Frontal cortex (tissue), 4 donors: ENCODE measurements around the gene CFAP70. TPM values are rescaled to one million over a fixed set of nuclear protein-coding genes. Genes with fewer than 3 reads are reported as not detected.
A peak's percentile ranks its signal among the peaks of the same experiment; 100 is the strongest.
"Not testable (repeated sequence)": the region's sequence is repeated elsewhere in the genome, so short reads cannot be mapped to it uniquely, and the experiment has no call there.

ENCODE experiments used
- DNase-seq, 2 donors: peaks; one replicate each; pipeline ENCODE4 v3.0.0; 2012; ENCODE audit warnings: low spot score in 2 of 2
- FAIRE-seq: peaks from 2 replicates; lab custom pipeline; 2012; peaks lifted over from hg19 to GRCh38; lab: Jason Lieb, UNC
- total RNA-seq: library from RNA; depleted of rRNA; stranded (reverse); fragments of >200 nt; gene quantifications from one replicate; pipeline ENCODE4 v1.2.3, GENCODE V29; 2014
- donor health status: control.
- donor health status: control.
- donor health status: control.

Gene CFAP70
- 0.82 TPM for total RNA-seq

- DNase-seq: peak; percentile 61 to 86
- no peak for FAIRE-seq
These were observed at the start of gene CFAP70 for GRCh38 chr10:73358331-73359279. CFAP70 (minus strand) TSS chr10:73358864; CDS start chr10:73354796, 4,068 bp downstream.

DNA sequence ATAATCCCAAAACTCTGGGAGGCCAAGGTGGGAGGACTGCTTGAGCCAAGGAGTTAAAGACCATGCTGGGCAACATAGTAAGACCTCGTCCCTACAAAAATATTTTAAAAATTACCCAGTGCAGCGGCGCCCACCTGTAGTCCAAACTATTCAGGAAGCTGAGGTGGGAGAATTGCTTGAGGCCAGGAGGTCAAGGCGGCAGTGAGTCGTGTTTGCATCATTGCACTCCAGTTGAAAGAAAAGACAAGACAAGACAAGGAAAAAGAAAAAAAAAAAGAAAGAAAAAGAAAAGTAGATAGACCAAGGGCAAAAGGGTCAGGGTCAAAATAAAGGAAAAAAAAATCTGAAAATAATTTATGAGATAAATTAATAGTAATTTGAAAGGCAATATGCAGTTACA, 49.4 kb upstream of the CFAP70 start:
- no peak for FAIRE-seq
- DNase-seq: no peak

GRCh38 chr10:73407495-73407894, 48.8 kb upstream of the CFAP70 start:
- no peak for FAIRE-seq
- DNase-seq: no peak

GRCh38 chr10:73406846-73407245, 48.2 kb upstream of the CFAP70 start:
- FAIRE-seq: no peak
- DNase-seq: no peak

DNA sequence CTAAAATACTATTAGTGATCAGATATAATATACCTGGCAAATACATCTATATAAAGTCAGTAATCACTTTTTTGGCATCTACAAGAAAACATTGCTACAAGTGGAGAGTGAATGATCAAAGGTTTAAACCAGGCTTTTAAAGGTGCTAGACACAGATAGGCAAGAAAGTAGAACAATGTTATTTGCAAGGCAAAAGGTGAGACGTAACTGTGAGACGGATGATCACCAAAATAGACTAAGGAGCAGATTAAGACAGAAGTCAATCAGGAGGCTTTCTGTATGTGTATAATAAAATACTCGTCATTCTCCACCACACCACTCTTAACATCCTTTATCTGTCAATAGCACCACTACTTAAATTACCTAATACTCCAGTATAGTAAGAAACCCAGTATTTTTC, 46.9 kb upstream of the CFAP70 start:
- no peak for FAIRE-seq

DNA sequence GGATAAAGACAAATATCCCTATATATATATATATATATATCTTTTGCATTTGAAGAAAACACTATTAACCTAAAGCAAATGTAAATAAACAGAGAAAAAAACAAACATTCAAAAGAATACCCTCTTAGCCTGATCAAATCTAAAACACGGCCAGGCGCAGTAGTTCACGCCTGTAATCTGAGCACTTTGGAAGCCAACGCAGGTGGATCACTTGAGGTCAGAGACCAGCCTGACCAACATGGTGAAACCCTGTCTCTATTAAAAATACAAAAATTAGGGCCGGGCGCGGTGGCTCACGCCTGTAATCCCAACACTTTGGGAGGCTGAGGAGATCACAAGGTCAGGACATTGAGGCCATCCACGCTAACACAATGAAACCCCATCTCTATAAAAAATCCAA, 46.0 kb upstream of the CFAP70 start:
- DNase-seq (no peak), FAIRE-seq (no peak)

More for the DNA sequence above, 46.9 kb upstream of the CFAP70 start:
- DNase-seq: no peak

- no peak for FAIRE-seq
These were observed 43.0 kb upstream of the CFAP70 start for GRCh38 chr10:73401636-73402035.

DNA sequence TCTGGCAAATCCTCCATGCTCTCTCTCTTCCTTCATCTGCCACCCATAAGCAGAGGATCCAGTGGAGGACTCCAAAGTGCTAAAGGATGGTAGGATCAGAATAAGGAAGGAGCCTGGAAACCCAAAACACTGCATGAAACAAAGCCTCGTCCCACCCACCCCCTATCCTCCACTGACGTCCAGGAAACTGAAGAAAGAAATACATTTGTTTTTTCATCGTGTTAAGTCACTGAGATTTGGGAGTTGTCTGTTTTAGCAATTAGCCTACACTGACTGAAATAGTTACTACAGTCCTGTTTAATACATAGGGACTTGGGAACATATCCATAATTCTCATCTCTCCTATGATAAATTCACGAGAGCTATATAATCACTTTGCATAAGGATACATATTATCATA, 40.4 kb upstream of the CFAP70 start:
- no peak for DNase-seq
- FAIRE-seq: no peak

More at GRCh38 chr10:73401636-73402035, 43.0 kb upstream of the CFAP70 start:
- no peak for DNase-seq

- DNase-seq (no peak), FAIRE-seq (no peak)
These were observed 39.4 kb upstream of the CFAP70 start for GRCh38 chr10:73398024-73398423.

DNA sequence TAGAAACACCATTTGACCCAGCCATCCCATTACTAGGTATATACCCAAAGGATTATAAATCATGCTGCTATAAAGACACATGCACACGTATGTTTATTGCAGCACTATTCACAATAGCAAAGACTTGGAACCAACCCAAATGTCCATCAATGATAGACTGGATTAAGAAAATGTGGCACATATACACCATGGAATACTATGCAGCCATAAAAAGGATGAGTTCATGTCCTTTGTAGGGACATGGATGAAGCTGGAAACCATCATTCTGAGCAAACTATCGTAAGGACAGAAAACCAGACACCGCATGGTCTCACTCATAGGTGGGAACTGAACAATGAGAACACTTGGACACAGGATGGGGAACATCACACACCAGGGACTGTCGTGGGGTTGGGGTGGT, 35.7 kb upstream of the CFAP70 start:
- DNase-seq, FAIRE-seq: not testable (repeated sequence)

DNA sequence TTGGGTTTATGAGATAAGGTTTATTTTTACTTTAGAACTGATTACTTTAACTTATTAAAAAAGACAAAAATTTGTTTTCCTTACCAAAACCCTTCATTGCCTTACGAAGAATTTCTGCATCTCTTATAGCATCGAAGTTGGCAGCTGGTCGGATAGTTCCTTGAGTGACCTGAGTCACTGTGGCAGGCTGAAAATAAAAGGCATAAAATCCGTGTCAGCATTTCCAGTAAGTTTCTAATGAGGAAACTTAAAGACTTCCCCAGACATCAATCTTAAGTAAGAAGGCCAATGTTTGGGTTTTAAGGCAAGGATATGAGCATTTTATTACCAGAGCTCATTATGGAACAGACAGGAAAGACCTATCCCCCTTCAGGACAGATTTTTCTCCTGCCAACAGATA, 29.6 kb upstream of the CFAP70 start:
- no peak for DNase-seq
- no peak for FAIRE-seq

- no peak for FAIRE-seq
These were observed 27.9 kb upstream of the CFAP70 start for GRCh38 chr10:73386583-73386982.

DNA sequence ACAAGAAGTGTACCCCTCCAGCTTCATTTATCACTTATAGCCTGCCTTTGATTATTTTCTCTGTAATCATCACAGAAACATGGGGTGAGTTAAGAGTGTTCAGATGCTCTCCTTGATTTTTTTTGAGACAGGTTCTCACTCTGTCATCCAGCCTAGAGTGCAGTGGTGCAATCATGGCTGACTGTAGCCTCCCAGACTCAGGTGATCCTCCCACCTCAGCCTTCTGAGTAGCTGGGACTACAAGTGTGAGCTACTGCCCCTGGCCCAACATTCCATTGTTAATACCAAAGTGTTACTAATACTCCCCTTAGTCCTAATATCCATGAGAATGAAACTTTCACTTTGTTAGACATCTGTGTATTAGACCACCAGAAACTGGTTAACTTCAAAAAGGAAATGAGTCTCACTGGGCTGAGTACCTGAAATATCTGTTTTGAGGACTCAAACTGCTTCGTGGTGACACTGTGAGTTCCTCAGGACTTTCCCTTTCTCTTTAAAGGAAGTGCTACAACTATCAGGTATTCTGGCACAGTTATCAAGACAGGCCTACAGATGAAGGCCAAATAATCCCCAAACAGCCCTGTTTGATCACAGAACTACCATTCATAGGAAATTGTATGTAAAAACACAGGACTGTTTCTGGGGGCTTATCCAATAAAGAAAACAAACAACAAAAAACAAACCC, 20.5 kb upstream of the CFAP70 start:
- FAIRE-seq (no peak), DNase-seq (no peak)

More at GRCh38 chr10:73386583-73386982, 27.9 kb upstream of the CFAP70 start:
- no peak for DNase-seq

DNA sequence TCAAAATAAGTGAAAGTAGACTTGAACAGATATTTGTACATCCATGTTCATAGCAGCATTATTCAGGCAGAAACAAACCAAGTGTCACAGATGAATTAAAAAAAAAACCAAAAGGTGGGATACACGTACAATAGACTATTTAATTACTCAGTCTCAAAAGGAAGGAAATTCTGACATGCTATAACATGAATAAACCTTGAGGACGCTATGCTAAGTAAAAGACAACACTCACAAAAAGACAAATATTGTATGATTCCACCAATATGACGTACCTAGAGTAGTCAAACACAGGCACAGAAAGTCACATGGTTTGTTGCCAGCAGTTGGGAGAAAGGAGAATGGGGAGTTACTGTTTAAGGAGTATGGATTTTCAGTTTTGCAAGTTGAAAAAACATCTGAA, 18.0 kb upstream of the CFAP70 start:
- no peak for DNase-seq
- FAIRE-seq: no peak

GRCh38 chr10:73368238-73368637, 9.6 kb upstream of the CFAP70 start:
- DNase-seq: no peak
- FAIRE-seq: peak; percentile 21

GRCh38 chr10:73366381-73367298, 8.0 kb upstream of the CFAP70 start:
- DNase-seq (no peak), FAIRE-seq (no peak)

DNA sequence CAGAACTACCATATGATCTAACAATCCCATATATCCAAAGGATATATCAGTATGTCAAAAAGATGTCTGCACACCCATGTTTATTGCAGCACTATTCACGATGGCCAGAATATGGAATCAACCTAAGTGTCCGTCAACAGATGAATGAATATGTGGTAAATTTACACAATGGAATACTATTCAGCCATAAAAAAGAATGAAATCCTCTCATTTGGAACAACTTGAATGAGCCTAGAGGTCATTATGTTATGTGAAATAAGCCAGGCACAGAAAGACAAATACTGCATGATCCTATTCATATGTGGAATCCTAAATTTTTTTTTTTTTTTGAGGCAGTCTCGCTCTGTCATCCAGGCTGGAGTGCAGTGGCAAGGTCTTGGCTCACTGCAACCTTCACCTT, 6.3 kb upstream of the CFAP70 start:
- no peak for DNase-seq
- FAIRE-seq: no peak

DNA sequence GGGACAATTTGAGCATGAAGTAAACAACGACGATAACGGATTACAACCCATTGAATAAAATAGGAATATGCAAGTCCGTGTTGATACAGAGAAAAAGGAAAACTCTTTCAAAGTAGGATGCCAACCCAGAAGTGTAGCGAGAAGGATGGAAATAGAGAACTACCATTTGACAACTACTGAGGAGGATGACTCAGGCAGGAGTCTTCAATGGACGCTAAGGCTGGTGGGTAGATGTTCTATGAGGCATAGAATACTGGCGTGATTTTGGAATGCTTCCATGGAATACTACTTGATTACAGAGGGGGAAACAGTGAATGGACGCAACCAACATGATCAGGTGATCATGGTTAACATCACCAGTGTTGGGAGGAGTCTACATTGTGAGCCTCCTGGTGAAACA, 828 bp upstream of the CFAP70 start:
- FAIRE-seq (no peak), DNase-seq (no peak)

DNA sequence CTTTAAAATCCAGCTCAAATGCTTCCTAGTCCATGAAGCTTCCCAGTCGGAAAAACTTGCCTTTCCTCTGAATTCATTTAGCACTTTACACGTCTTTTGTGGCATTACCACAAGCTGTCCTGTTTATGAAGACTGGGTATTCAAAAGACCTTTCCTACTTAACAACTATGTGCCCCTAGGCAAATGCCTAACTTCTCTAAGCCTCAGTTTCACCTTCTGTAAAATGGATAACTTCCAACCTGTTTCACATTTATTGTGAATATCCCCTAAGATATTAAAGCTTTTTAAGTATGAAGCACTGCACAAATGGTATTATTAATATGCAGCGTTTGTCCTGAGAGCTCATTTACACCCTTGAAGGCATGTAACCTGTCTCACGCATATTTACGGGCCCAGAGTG, 843 bp downstream of the CFAP70 start:
- FAIRE-seq (no peak), DNase-seq (no peak)

DNA sequence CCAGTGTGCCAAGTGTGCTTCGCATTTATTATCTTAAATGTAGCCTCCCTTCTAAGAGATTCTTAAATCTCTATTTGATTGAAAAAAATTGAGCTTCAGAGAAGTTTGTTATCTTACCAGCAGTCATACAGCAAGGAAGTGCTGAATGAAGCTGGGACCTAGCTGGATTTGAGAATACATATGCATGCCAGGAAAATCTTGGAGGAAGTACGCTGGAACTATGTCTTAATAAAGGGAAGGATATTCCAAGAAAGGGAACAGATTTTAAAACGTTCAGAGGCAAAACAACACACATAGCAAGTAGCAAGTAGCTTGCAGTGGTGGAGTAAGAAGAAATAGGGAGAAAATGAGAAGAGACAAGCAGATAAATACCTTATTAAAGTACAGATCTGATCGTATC, 1.5 kb downstream of the CFAP70 start:
- DNase-seq: no peak
- no peak for FAIRE-seq
